ENCODE measurements around the gene STARD4. TPM values are rescaled to one million over a fixed set of nuclear protein-coding genes. Genes with fewer than 3 reads are reported as not detected.

The STARD4 gene, protein sequence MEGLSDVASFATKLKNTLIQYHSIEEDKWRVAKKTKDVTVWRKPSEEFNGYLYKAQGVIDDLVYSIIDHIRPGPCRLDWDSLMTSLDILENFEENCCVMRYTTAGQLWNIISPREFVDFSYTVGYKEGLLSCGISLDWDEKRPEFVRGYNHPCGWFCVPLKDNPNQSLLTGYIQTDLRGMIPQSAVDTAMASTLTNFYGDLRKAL
- total RNA-seq = 3.8 TPM
- long read RNA-seq, full-length matches to known transcripts = 3 of 5 reads
- long read RNA-seq, partial matches to known transcripts = 0 of 5 reads
- long read RNA-seq, other reads (novel, unspliced or antisense) = 2 of 5 reads

- ATAC-seq = peak; percentile 99
- intact Hi-C loops (cut with micrococcal nuclease) = no loop called here
- peak; percentile 97 for DNase-seq
These were observed at the start of gene STARD4 for GRCh38 chr5:111512375-111513130. STARD4 (minus strand) TSS chr5:111512535; CDS start chr5:111507433, 5,102 bp downstream.

DNA sequence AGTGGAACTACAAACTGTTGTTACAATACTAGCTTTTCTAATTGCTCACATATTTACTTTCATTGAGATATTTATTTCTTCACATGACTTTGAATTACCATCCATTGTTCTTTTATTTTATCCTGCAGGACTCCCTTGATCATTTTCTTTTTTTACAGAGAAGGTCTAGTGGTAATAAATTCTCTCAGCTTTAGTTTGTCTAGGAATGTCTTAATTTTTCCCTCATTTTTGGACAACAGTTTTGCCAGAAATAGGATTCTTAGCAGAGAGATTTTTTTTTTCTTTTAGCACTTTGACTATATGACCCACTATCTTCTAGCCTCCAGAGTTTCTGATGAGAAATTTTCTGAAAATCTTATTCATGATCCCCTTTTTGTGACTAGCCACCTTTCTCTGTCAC, 47.3 kb upstream of the STARD4 start:
- intact Hi-C loops (cut with micrococcal nuclease) = no loop called here
- ATAC-seq = no peak
- DNase-seq = no peak

- no peak for ATAC-seq
- DNase-seq = no peak
- intact Hi-C loops (cut with micrococcal nuclease) = no loop called here
These were observed 45.4 kb upstream of the STARD4 start for GRCh38 chr5:111557686-111558085.

DNA sequence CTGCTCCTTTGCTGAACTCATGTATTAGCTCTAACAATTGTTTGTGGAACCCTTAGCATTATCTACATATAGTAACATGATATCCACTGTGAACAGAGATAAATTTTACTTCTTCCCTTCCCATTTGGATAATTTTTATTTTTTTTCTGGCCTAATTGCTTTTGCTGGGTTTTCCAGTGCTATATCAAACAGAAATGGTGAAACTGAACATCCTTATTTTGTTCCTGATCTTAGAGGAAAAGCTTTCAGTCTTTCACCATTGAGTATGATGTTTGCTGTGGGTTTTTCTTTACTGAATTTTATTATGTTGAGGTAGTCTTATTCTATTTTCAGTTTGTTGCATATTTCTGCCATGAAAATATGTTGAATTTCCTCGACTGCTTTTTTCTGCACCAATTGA, 44.8 kb upstream of the STARD4 start:
- ATAC-seq (no peak), DNase-seq (no peak)
- intact Hi-C loops (cut with micrococcal nuclease) = no loop called here

DNA sequence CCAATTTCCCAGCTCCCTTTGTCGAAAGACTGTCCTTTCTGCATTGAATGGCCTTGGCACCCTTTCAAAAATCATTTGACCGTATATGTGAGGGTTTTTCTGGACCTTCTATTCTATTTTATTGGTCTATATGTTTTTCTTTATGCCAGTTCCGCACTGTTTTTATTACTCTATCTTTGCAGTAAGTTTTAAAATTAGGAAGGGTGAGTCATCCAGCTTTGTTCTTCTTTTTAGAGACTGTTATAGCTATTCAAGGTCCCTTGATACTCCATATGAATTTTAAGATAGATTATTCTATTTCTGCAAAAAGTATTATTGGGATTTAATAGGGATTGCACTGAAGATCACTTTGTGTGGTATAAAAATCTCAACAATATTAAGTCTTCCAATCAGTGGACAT, 44.2 kb upstream of the STARD4 start:
- no peak for ATAC-seq
- intact Hi-C loops (cut with micrococcal nuclease) = no loop called here

GRCh38 chr5:111555760-111556159, 43.4 kb upstream of the STARD4 start:
- intact Hi-C loops (cut with micrococcal nuclease) = no loop called here
- DNase-seq = no peak
- no peak for ATAC-seq

More for the DNA sequence above, 44.2 kb upstream of the STARD4 start:
- no peak for DNase-seq

GRCh38 chr5:111553868-111554267, 41.5 kb upstream of the STARD4 start:
- DNase-seq = no peak
- intact Hi-C loops (cut with micrococcal nuclease) = loop anchor here (5.0 kb wide), 1 partner anchor 593 kb away; no protein-coding TSS in a partner anchor
- no peak for ATAC-seq

- intact Hi-C loops (cut with micrococcal nuclease) = loop anchor here (5.0 kb wide), 1 partner anchor 594 kb away; no protein-coding TSS in a partner anchor
- no peak for DNase-seq
- ATAC-seq = no peak
These were observed 40.6 kb upstream of the STARD4 start for GRCh38 chr5:111552896-111553295.

GRCh38 chr5:111552492-111552891, 40.2 kb upstream of the STARD4 start:
- intact Hi-C loops (cut with micrococcal nuclease) = loop anchor here (5.0 kb wide), 1 partner anchor 595 kb away; no protein-coding TSS in a partner anchor
- no peak for DNase-seq
- no peak for ATAC-seq

DNA sequence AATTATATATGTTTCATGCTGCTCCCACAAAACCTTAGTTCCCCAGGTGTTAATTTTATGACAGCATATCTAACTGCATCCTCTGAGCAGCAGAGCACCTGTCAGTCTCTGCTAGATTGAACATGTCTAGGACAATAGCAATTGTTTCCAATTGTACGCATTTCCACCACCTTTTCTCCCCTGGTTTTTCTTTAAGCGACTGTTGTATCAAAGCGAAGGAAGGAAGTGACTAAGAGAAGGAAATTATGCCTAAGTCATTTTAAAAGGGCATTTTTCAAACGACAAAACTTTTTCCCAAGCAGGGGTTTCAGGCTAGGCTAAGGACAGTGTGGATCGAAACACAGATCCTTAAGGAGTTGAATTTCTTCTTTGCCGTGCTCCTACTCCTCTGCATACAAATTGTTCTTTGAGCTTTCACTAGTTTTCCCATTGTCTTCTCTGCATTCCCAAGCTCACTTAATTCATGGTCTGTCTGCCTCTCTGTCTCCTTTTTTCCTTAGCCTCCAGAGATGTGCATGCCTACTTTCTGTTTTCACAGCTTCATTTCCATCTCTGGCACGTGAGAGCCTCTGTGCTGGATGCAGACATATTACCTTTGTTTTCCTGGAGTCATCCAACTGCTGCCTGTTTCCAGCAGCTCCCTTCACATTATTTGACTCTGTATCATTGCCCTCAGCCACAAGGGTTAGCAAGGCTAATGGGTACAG, 39.4 kb upstream of the STARD4 start:
- intact Hi-C loops (cut with micrococcal nuclease) = loop anchor here (5.0 kb wide), 1 partner anchor 596 kb away; no protein-coding TSS in a partner anchor
- ATAC-seq (no peak), DNase-seq (no peak)

- ATAC-seq (peak; percentile 58), DNase-seq (no peak)
- intact Hi-C loops (cut with micrococcal nuclease) = loop anchor here (5.0 kb wide), 1 partner anchor 596 kb away; no protein-coding TSS in a partner anchor
These were observed 38.8 kb upstream of the STARD4 start for GRCh38 chr5:111551161-111551560.

GRCh38 chr5:111550282-111551020, 38.1 kb upstream of the STARD4 start:
- DNase-seq = peak; percentile 43
- intact Hi-C loops (cut with micrococcal nuclease) = loop anchor here (5.0 kb wide), 1 partner anchor 597 kb away; no protein-coding TSS in a partner anchor
- peak; percentile 93 for ATAC-seq

GRCh38 chr5:111548992-111549649, 36.8 kb upstream of the STARD4 start:
- ATAC-seq = peak; percentile 48
- intact Hi-C loops (cut with micrococcal nuclease) = loop anchor here (10.0 kb wide), 1 partner anchor 206 kb away; the partner anchor contains the start of gene NREP
- no peak for DNase-seq

DNA sequence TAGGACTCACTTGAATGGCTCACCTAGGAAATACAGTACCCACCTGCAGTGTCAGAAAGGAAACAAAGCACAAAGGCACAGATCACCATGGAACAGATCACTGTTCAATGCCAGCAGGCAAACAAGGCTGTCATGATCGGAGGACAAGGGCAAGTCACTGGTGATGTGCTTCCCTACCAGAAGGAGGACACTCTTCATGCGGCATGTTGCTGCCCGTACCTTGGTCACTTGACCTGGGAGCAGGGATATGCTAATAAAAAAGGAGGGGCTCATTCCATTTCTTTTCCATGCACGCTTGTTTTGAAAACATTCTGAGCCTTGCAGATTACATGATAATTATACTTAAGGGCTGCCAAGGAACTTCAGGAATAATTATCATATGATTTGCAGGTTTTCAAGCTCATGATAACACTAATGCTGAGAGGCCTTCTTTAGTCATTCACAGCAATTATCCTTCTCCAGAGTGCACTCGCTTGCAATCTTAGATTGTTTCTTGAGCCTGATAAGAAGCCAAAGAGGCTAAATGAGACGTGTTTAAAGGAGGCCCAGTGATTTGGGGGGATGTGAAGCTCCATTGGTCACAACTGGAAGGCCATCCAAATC, 36.1 kb upstream of the STARD4 start:
- intact Hi-C loops (cut with micrococcal nuclease) = loop anchor here (10.0 kb wide), 1 partner anchor 206 kb away; the partner anchor contains the start of gene NREP
- ATAC-seq (no peak), DNase-seq (no peak)

- intact Hi-C loops (cut with micrococcal nuclease) = loop anchor here (10.0 kb wide), 1 partner anchor 210 kb away; the partner anchor contains the start of gene NREP
These were observed 32.7 kb upstream of the STARD4 start for GRCh38 chr5:111545031-111545430.

GRCh38 chr5:111537141-111538024, 25.0 kb upstream of the STARD4 start:
- intact Hi-C loops (cut with micrococcal nuclease) = no loop called here
- ATAC-seq = no peak

More at GRCh38 chr5:111545031-111545430, 32.7 kb upstream of the STARD4 start:
- ATAC-seq = no peak
- DNase-seq = no peak

More at GRCh38 chr5:111537141-111538024, 25.0 kb upstream of the STARD4 start:
- no peak for DNase-seq
